Germinal center (tissue), 1 donor: ENCODE data around the gene CCDC178.

Experiments
- DNase-seq: peaks from one replicate; pipeline ENCODE4 v3.0.0; 2012; ENCODE audit warnings: mixed read lengths, low spot score

The CCDC178 gene

DNA sequence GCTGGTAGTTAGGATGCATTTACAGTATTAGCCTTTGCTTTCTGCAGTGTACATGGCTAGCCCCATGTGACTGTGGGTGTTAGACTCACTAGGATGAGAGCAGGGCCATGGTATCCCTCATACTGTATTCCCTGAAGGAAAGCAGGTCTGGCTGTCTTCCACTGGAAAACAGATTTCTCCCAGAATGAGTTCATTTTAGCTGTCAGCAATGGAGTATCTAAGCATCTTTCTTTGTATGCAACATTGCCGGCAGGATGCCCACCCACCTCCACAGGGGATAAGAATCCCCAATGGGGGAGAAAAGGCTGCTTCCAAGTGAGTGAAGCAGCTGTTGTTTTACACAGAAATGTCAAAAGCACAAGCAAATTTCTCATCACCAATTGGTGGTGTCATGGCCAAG, 525.0 kb downstream of the CCDC178 start:
- no peak for DNase-seq

DNA sequence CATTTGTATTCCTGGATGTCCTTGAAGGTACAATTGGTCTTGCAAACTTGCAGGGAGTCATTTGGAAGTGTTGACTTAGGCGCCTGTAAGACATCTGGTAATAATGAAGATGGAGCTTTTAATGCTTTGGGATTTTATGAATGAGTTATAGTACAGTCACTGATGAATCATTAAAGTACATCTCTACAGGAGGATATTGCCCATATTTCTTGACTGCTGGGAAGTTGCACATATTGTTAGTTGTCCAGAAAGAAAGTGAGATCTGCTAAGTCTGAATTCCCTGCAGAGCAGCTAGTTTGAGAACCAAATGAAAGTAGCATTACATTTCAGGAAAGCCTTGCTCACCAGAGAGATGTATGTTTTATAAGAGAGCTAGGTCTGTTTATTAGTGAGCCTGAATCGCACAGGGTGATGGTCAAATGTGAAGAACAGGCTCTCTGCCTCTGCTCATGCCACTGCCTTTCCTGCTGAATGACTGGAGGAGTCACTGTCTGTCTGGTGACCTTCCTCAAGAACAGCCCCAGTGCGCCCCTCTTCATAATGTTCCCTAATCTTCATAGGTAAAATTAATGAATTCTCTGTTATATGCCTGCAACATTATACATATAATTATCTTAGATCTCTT, 528.7 kb downstream of the CCDC178 start:
- DNase-seq, result no peak

DNA sequence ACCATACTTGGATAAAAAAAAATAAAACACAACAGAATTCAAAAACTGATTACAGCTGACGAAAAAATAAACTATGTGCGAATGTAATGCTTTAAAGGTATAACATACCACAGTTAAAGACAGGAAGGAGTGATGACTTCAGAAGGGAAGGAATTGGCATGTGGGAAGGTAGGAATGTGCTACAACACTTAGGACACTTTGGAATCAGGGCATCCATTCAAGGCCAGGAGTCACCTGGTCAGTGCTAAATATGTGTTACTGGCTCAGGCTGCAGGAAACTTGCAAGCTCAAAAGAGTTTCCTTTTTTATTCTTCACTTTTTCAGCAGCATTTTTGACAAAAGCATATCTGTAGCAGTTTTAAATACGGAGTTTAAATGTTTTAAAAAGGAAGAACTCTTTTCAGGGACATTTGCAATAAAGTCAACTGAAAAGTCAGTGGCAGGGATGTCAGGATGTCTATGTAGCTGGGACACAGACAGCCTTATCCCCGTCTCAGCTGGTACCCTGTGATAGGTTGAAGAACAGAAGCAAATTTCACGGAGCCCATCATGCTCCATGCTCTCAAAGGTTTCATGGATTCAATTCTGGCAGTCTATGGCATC, 529.7 kb downstream of the CCDC178 start:
- DNase-seq, result no peak

DNA sequence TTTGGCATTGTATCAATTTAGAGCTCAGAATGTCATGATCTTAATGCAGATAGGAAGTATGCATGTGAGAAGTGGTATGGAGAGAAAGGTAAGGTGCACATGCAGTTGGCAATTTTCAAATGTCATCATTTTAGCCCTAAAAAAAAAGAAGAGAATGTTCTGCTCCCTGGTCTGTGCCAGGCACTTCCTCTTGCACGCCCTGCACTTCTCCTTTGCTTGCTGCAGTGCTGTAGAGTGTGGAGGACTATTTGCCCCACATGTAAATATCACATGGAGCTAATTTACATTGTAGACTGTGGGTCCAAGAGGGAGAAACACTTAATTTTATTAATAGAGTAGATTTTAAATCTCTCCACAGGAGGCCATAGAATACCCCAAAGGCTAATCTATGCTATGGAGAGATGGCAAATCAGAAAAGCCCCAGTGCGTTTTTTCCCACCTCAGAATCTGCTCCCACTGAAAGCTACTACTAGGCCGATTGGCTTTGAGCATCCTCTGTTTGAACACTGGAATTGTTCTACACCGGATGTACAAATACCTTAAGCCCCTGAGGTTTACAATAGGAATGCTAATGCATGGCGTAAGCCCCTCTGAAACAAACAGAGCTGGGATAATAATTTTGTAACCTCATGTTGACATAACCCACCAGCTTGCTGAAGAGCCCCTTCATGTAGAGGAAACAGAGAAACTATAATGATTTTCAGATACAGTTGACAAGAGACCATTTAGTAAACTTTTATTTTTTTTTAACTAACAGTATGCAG, 530.5 kb downstream of the CCDC178 start:
- peak; percentile 51 for DNase-seq

DNA sequence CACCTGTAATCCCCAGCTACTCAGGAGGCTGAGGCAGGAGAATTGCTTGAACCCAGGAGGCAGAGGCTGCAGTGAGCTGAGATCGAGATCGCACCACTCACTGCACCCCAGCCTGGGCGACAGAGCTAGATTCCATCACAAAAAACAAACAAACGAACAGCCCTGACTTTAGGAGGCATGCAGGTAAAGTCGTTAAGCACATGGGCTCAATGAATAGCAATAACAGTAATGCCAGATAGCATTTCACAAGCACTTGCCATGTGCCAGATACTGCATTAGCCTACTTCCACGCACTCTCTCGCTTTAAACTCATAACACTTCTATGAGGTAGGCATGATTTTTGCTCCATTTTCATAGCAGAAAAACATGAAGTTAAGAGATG, 532.1 kb downstream of the CCDC178 start:
- no peak for DNase-seq

DNA sequence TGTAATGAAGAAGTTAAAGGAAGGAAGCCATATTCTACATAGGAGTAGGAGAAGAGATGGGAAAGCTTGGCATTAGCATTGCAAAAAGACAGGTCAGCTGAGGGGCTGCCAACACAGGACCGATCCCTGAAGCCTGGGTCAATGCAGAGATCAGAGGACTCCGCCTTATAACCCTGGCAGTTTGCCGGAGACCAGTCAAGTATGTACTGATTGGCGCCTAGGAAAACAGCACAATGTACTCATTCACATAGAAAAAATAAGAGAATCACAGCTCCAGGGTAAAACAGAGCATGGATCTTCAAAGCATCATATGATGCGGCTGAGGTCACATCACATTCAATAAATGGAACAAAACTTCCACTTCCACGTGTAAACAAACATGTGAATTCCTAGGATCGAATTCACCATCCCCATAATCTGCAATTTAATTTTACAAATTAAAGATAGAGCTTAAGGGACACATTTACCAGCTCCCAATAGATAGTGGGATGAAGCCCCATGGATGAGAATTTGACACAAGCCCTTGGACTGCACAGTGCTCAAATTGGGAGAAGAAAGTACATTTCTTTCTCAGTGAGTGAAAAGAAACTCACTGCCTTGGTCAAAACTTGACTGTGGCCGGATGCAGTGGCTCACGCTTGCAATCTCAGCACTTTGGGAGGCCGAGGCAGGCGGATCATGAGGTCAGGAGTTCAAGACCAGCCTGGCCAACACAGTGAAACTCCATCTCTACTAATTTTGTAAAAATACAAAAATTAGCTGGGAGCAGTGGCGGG, 532.7 kb downstream of the CCDC178 start:
- no peak for DNase-seq

DNA sequence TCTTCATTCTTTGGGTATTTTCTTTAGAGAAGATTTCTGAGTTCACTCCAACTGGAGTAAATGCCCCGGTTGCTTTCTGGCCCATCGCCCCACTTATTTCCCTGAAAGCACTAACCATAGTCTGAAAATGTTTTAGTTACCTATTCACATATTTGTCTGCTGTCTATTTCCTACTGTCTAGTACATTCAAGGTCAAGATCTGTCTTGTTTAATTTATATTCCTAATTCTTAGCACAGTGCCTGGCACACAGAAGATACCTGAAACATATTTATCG, 533.3 kb downstream of the CCDC178 start:
- no peak for DNase-seq

DNA sequence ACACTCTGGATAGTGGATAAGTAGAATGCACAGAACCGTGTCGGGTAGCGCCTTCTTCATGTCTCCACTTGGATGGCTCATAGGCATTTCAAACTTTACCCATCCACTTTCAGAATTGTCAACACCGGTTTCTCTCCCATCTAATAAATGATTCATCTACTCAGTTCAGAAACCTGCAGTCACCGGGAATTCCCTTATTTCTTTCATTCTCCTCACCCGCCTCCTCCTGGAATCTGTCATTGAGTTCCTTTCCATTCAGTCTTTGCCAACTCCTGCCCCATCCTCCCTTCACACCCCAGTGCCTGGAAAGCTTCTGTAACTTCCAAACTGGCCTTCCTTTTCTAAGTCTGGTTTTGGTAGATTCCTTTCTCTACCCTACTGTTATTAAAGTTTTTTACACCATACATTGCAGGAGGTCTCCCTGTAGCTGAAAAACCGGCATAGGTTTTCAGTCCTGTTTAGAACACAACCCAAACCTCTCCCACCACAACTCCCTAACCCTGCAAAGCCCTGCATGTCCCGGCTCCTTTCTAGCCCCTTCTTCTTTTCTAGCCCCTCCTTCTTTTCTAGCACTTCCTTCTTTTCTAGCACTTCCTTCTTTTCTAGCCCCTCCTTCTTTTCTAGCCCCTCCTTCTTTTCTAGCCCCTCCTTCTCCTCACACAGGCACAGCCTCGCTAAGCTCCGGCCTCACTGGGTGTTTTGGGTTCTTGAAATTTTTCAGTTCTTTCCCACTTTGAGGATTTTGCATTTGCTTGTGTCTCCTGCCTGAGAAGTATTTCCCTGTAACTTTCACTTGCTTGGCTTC, 533.8 kb downstream of the CCDC178 start:
- no peak for DNase-seq

DNA sequence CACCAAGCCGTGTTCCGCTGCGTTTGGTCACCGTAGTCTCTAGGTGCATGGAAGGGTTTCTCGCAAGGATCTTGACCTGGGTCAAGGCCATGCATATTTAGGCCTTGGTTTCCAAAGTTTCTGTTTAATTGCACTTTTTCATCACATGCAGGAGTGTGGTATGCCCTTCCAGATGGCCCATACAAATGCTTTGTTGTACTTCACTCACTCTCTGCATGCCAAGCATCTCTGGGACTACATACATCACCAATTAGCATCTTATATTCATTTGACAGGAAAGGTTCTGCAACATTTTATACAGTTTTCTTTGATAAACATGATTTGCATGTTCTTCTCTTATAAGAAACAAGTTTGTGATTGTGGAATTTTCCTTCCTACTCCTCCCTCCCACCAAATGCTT, 534.9 kb downstream of the CCDC178 start:
- DNase-seq, result no peak

DNA sequence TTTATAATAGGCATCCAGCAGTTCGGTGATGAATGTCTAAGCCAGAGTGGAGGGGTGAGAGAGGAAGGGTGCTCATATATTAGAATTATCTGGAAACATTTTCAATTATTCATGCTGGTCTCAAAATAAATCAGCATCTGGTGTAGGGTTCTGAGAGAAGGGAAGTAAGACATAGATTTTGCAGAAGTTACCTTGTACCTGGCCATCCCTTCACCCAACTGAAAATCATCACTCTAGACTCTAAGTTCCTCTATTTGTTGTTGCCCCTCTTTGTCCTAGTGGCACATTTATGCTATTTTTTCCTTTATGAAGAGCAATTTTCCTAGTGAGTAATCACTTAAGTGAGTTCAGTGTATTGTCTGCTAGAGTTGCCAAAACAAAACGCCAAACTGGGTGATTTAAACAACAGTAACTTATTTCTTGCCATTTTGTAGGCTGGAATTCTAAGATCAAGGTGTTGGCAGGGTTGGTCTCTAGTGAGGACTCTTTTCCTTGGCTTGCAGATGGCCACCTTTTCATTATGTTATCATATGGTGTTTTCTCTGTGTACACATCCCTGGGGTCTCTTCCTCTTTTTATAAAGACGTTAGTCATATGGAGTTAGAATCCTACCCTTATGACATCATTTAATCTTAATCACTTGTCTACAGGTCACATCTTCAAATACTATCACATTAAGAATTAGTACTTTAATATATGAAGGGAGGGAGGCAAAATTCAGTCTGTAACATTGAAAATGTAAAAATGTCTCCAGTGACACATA, 537.8 kb downstream of the CCDC178 start:
- peak; percentile 47 for DNase-seq

DNA sequence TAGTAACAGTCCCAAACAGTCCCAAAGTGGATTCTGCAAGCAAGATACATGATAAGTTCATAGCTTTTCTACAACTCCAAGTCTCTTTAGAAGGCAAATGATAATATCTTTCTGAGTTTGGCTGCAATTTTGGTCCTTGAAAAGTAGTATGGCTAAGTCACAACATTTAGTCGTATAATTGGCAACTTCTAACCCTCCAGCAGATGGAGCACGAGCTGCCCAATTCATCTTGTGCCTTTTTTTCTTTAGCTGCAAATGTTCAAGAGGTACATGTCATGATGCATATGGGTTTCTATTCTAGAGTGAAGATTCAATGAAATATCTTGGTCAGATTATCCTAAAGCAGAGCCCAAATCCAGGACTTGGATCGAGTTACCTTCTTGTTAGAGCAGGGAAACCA, 540.7 kb downstream of the CCDC178 start:
- DNase-seq, result no peak

DNA sequence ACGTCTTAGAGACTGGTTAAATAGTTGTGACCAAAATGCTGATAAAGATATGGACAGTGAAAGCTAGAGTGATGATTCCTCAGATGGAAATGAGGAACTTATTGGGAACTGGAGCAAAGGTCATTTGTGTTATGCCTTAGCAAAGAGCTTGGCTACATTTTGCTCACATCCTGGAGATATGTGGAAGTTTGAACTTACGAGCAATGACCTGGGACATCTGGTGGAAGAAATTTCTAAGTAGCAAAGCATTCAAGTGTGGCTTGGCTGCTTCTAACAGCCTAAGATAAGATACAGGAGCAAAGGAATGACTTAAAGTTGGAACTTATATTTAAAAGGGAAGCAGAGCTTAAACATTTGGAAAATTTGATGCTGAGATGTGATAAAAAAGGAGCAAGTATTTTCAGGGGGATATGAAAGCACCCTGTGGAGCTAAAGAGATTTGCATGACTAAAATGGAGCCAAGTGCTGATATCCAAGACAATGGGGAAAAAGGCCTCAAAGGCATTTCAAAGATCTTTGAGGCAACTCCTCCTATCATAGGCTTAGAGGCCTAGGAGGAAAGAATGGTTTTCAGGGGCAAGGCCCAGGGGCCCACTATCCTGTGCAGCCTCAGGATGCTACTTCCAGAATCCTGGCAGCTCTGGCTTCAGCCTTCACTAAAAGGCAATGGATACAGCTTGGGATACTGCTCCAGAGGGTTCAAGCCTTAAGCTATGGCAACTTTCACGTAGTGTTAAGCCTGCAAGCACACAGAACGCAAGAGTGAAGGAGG, 543.6 kb downstream of the CCDC178 start:
- no peak for DNase-seq

DNA sequence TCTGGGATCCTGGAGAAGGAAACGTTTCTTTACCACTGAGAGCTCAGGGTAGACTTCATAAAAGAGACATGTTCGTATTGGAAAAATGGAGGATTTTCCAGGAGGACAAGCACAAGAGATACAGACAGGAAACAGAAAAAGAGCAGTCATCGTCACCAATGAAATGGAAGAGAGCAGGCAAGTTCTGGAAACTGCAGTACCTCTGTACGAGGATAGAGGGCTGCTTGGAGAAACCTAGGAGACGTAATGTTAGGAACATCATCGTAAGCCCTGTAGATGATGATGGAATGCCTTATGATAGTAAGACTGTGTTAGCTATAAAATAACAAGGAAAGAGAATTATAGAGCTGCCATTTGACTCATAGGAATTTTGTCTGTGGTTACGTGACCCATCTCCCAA, 546.6 kb downstream of the CCDC178 start:
- no peak for DNase-seq

DNA sequence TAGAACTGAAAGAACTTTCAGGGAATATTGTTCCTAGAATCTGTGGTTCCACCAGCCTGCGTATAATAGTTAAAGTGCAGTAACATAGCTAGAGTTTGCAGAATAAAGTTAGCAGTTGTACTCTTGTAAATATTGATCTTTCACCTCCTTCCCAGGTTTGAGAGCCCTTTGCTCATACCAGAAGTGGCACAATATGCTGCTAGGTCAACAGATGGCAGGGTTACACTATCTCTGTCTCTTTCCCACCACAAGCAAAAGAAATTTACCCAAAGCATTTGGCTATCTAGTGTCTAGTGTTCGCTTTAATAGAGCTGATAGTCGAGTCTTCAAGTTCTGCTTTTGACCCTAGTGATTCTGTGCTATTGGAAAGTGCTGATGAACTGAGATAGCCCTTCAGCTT, 548.7 kb downstream of the CCDC178 start:
- DNase-seq, result no peak

DNA sequence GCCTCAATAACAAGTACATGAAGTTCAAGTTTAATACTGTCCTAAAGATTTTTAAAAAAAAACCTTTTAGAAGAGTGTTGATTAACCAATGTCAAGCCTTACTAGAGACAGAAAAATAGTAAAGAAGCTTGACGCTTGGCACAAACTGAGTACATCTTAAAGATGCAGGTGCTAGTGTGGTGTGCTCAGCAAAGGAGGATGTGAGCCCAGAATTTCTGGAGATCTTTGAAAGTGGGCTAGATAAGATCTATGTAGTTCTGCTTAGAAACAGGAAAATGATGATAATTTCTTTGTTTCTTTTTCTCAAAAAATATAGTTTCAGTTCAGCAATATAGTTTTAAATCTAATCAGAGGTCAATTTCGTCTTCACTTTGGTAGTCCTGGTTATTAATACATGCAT, 549.4 kb downstream of the CCDC178 start:
- DNase-seq, result no peak

DNA sequence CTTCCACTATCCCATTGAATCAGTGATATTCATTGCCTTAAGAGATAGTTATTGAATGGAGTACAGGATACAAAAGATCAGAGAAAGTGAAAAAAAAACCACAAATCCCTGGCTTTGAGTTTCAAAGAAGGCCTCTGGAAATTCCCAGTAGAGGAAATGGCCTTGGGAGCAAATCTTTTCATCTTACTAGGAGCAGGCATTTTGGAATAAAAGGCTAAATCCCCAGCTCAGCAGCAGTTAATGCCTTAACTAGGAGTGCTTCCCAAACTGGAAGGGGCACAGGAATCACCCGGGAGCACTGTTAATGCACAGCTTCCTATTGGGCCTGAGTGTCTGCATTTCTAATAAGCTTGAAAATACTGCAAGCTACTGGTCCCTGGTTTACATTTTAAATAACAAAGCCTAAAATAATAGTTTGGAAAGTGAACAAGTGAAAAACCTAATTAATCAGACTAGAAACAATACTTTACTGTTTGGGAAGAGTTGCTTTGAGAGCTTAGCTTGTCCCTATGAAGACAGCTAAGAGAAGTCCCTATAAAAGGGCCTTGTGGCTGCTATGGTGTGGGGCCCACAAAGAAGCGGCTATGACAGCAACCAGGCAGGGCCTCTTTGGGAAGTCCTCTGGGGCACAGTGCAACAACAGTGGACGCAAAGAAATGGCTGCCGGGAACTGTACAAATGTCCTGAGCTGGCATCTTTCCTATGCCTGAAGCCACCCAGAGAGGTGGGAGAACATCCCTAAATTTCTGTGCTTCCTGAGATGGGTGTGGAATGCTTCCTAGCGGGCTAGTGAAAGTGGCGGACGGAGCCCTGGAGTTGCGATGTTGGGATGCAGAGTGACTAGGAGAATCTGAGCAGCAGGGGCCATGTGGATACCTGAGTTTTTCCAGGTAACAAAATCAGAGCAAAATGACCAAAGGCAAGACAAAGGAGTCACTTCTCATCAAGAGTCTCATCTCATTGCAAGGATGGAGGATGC, 550.6 kb downstream of the CCDC178 start:
- DNase-seq, result no peak

DNA sequence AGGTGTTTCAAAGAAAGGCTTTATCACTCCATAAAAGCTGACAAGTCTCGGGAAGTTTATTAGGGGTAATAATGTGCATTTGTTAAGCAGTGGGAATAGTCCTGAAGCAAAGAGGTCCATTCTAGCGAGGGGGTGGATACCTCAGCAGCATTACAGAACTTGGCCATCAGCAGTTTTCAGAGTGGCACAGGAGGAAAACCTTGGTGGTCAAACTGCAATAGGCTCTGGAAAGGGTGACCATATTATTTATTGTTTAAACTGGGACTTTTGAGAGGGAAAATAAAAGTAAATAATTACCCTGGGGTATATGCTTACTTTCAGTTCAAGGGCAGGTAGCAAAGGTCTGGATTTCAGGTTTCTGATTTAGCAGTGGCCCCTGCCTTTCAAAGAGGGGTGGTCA, 552.2 kb downstream of the CCDC178 start:
- no peak for DNase-seq
